Neural cell (in vitro differentiated cells): ENCODE measurements around the gene ACAD9. TPM values are rescaled to one million over a fixed set of nuclear protein-coding genes. Genes with fewer than 3 reads are reported as not detected.

Experiments
- H2AFZ ChIP-seq: fragments of 200-600, 300-800 bp; sonication (generic), shearing (Covaris generic); 2 replicates; pipeline ENCODE4 v1.6.0; 2014; ENCODE audit warnings: low read depth, mild to moderate bottlenecking, antibody characterized with exemption, low read length, moderate library complexity
- H3F3A ChIP-seq: fragments of 200-600 bp; shearing (Covaris generic); 2 replicates; pipeline ENCODE4 v1.6.1; 2016; ENCODE audit warnings: mild to moderate bottlenecking, moderate library complexity, mixed read lengths, antibody characterized with exemption, low read length; ENCODE audit not compliant: insufficient read depth, poor library complexity, severe bottlenecking
- H3K27ac ChIP-seq: fragments of 200-600, 300-800 bp; sonication (generic), shearing (Covaris generic); 2 replicates; pipeline ENCODE4 v1.5.1; 2014; ENCODE audit warnings: mild to moderate bottlenecking, low read length, moderate library complexity
- H3K27me3 ChIP-seq: fragments of 300-800, 200-600 bp; sonication (generic), shearing (Covaris generic); 2 replicates; pipeline ENCODE4 v1.6.0; 2014; ENCODE audit warnings: mild to moderate bottlenecking, low read depth, low read length, moderate library complexity; ENCODE audit not compliant: insufficient read depth
- H3K36me3 ChIP-seq: fragments of 300-800, 200-600 bp; sonication (generic), shearing (Covaris generic); 2 replicates; pipeline ENCODE4 v1.5.1; 2014; ENCODE audit warnings: mild to moderate bottlenecking, antibody characterized with exemption, low read length, moderate library complexity; ENCODE audit not compliant: insufficient read depth
- H3K4me2 ChIP-seq: fragments of 300-800, 200-600 bp; sonication (generic), shearing (Covaris generic); 2 replicates; pipeline ENCODE4 v1.6.0; 2014; ENCODE audit warnings: mild to moderate bottlenecking, low read length
- H3K4me3 ChIP-seq: fragments of 300-800, 200-600 bp; sonication (generic), shearing (Covaris generic); 2 replicates; pipeline ENCODE4 v1.5.1; 2014; ENCODE audit warnings: mild to moderate bottlenecking, low read length, moderate library complexity
- H3K79me2 ChIP-seq: fragments of 200-600 bp; shearing (Covaris generic); replicated peaks from 2 replicates; pipeline ENCODE4 v1.6.0; 2014; ENCODE audit warnings: mild to moderate bottlenecking, low read length, moderate library complexity; ENCODE audit not compliant: insufficient read depth
- H3K9ac ChIP-seq: fragments of 300-800, 200-600 bp; sonication (generic), shearing (Covaris generic); 2 replicates; pipeline ENCODE4 v1.6.1; 2016; ENCODE audit warnings: mild to moderate bottlenecking, low read length, mixed read lengths
- H3K9me2 ChIP-seq: fragments of 200-600 bp; shearing (Covaris generic); 2 replicates; pipeline ENCODE4 v1.6.1; 2016; ENCODE audit warnings: mild to moderate bottlenecking, low read length, mixed read lengths; ENCODE audit not compliant: insufficient read depth
- H3K9me3 ChIP-seq: fragments of 200-600, 300-800 bp; sonication (generic), shearing (Covaris generic); 2 replicates; pipeline ENCODE4 v1.6.1; 2016; ENCODE audit warnings: mild to moderate bottlenecking, mixed run types, low read length, moderate library complexity, mixed read lengths
- H4K20me1 ChIP-seq: fragments of 200-600 bp; shearing (Covaris generic); 2 replicates; pipeline ENCODE4 v1.6.1; 2016; ENCODE audit warnings: mild to moderate bottlenecking, mixed run types; ENCODE audit not compliant: insufficient read depth
- CTCF ChIP-seq: fragments of 450-650 bp; IDR thresholded peaks from 2 replicates; pipeline ENCODE4 v1.5.1; 2014; ENCODE audit warnings: antibody characterized with exemption, mild to moderate bottlenecking, moderate library complexity; ENCODE audit not compliant: poor library complexity, severe bottlenecking
- EP300 ChIP-seq: fragments of 450-650 bp; conservative IDR thresholded peaks from 2 replicates; pipeline ENCODE4 v1.6.1; 2014; ENCODE audit warnings: antibody characterized with exemption, mild to moderate bottlenecking, moderate library complexity; ENCODE audit not compliant: poor library complexity, severe bottlenecking
- EZH2 ChIP-seq: fragments of 200-600, 300-800 bp; shearing (Covaris generic), sonication (generic); IDR thresholded peaks from 2 replicates; pipeline ENCODE4 v1.6.1; 2014; ENCODE audit warnings: antibody characterized with exemption, low read length, borderline replicate concordance, mild to moderate bottlenecking; ENCODE audit not compliant: insufficient read depth, poor library complexity, severe bottlenecking
- POLR2AphosphoS5 ChIP-seq: IDR thresholded peaks from 2 replicates; pipeline ENCODE4 v1.6.1; 2012
- SMC3 ChIP-seq: fragments of 450-650 bp; conservative IDR thresholded peaks from 2 replicates; pipeline ENCODE4 v1.6.1; 2014; ENCODE audit warnings: antibody characterized with exemption, mild to moderate bottlenecking, moderate library complexity; ENCODE audit not compliant: poor library complexity
- TAF1 ChIP-seq: IDR thresholded peaks from 2 replicates; pipeline ENCODE4 v1.6.1; 2012; ENCODE audit warnings: low read depth
- polyA plus RNA-seq: library from polyadenylated mRNA; depleted of rRNA; stranded (reverse); fragments of >200 nt; gene quantifications from 2 replicates; pipeline ENCODE4 v1.2.3, GENCODE V29; 2014
- TF ChIP-seq, protein P1 (sequence below): IDR thresholded peaks from 2 replicates; pipeline ENCODE4 v1.6.1; 2012; ENCODE audit warnings: borderline replicate concordance

The ACAD9 gene
- polyA plus RNA-seq, 1 donor from 2014 or later = 33.5 TPM

- TF ChIP-seq CTCF (no peak), TAF1 (no peak)
Observed at GRCh38 chr3:128906031-128906803, 26.8 kb downstream of the ACAD9 start (continued).

- Histone ChIP-seq H3K9ac (no peak overlapping the region), H3K9me2 (no peaks in the 10 kb centered on the region), H3F3A (no peaks in the 10 kb centered on the region), H3K4me3 (no peak overlapping the region), H2AFZ (no peak overlapping the region), H3K9me3 (no peaks in the 10 kb centered on the region), H3K36me3 (no peaks in the 10 kb centered on the region), H3K27me3 (no peaks in the 10 kb centered on the region), H4K20me1 (no peaks in the 10 kb centered on the region), H3K79me2 (no peaks in the 10 kb centered on the region), H3K4me2 (no peak overlapping the region), H3K27ac (no peak overlapping the region)
- TF ChIP-seq CTCF (no peak), SMC3 (no peak), EP300 (no peak), POLR2AphosphoS5 (no peak), TAF1 (no peak), EZH2 (no peak)
- TF ChIP-seq, protein P1, sequence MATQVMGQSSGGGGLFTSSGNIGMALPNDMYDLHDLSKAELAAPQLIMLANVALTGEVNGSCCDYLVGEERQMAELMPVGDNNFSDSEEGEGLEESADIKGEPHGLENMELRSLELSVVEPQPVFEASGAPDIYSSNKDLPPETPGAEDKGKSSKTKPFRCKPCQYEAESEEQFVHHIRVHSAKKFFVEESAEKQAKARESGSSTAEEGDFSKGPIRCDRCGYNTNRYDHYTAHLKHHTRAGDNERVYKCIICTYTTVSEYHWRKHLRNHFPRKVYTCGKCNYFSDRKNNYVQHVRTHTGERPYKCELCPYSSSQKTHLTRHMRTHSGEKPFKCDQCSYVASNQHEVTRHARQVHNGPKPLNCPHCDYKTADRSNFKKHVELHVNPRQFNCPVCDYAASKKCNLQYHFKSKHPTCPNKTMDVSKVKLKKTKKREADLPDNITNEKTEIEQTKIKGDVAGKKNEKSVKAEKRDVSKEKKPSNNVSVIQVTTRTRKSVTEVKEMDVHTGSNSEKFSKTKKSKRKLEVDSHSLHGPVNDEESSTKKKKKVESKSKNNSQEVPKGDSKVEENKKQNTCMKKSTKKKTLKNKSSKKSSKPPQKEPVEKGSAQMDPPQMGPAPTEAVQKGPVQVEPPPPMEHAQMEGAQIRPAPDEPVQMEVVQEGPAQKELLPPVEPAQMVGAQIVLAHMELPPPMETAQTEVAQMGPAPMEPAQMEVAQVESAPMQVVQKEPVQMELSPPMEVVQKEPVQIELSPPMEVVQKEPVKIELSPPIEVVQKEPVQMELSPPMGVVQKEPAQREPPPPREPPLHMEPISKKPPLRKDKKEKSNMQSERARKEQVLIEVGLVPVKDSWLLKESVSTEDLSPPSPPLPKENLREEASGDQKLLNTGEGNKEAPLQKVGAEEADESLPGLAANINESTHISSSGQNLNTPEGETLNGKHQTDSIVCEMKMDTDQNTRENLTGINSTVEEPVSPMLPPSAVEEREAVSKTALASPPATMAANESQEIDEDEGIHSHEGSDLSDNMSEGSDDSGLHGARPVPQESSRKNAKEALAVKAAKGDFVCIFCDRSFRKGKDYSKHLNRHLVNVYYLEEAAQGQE = no peak
Observed at GRCh38 chr3:128906804-128907525, 27.5 kb downstream of the ACAD9 start.
